A549 (cell line): Measurements from ENCODE around the gene SCARB2. TPM values are rescaled to one million over a fixed set of nuclear protein-coding genes. Genes with fewer than 3 reads are reported as not detected.

Experiments
- ATAC-seq, 2 experiments: fragments of 200-7000 bp in 1 of 2; fragments of >200 bp in 1 of 2; cut with Nextera tagmentation in 1 of 2; cut with Tn5 transposase in 1 of 2; 3 replicates each; pipeline versions ENCODE4 v1.8.0 to v1.9.1; 2018 to 2020; ENCODE audit warnings: mild to moderate bottlenecking in 1 of 2, moderate library complexity in 1 of 2
- CTCF ChIA-PET: fragments of 300-600 bp; sonication (Branson Sonifier 250); formaldehyde crosslinking; extraction: SDS; loops from one replicate; lab custom pipeline; 2021; ENCODE audit warnings: antibody characterized with exemption, inconsistent platforms; lab: Yijun Ruan, JAX
- POLR2A ChIA-PET: fragments of 350-600 bp; formaldehyde crosslinking; extraction: SDS; loops from one replicate; lab custom pipeline; 2021; ENCODE audit warnings: antibody characterized with exemption, inconsistent platforms; lab: Yijun Ruan, JAX
- DNase-seq, 2 experiments: peaks; one replicate each; pipeline versions ENCODE4 v3.0.0 to v3.0.0-alpha.2; 2011 to 2016; ENCODE audit warnings: low read depth in 1 of 2, low spot score in 1 of 2
- FAIRE-seq: peaks from 2 replicates; lab custom pipeline; 2011; peaks lifted over from hg19 to GRCh38; lab: Jason Lieb, UNC
- H3K27ac ChIP-seq, 2 experiments: fragments of >200 bp; sonication (Bioruptor Twin); formaldehyde crosslinking; 3 replicates each; pipeline ENCODE4 v1.5.1; 2016 to 2017
- H3K4me1 ChIP-seq: fragments of >200 bp; sonication (Bioruptor Twin); formaldehyde crosslinking; 3 replicates; pipeline ENCODE4 v1.6.1; 2016
- H3K4me2 ChIP-seq: fragments of >200 bp; sonication (Bioruptor Twin); formaldehyde crosslinking; 3 replicates; pipeline ENCODE4 v1.6.1; 2016
- H3K4me3 ChIP-seq: fragments of >200 bp; sonication (Bioruptor Twin); formaldehyde crosslinking; 3 replicates; pipeline ENCODE4 v1.5.1; 2016
- H3K9me3 ChIP-seq: fragments of >200 bp; sonication (Bioruptor Twin); formaldehyde crosslinking; 3 replicates; pipeline ENCODE4 v1.6.1; 2016
- BHLHE40 ChIP-seq: IDR thresholded peaks from 2 replicates; pipeline ENCODE4 v1.6.1; 2012; ENCODE audit warnings: low read depth, low read length, inconsistent platforms
- CEBPB ChIP-seq, 2 experiments: fragments of >200 bp in 1 of 2; sonication (Bioruptor Twin) in 1 of 2; formaldehyde crosslinking in 1 of 2; IDR thresholded peaks; 2 replicates each; pipeline ENCODE4 v1.6.1; 2012 to 2016
- EHMT2 ChIP-seq: fragments of 200-600 bp; sonication (generic); IDR thresholded peaks from 2 replicates; pipeline ENCODE4 v1.6.1; 2016; ENCODE audit warnings: antibody characterized with exemption, low read depth, mild to moderate bottlenecking, moderate library complexity
- EP300 ChIP-seq, 2 experiments: fragments of >200 bp; sonication (Bioruptor Twin); formaldehyde crosslinking; IDR thresholded peaks; 2 replicates in 1 of 2; 3 replicates in 1 of 2; pipeline ENCODE4 v1.6.1; 2016 to 2017
- FOSB ChIP-seq: fragments of 250-450 bp; sonication (Bioruptor Pico); IDR thresholded peaks from 2 replicates; pipeline ENCODE4 v1.5.0; 2020; ENCODE audit warnings: mild to moderate bottlenecking, moderate library complexity
- HOXB13 ChIP-seq: fragments of 250-450 bp; sonication (Bioruptor Pico); IDR thresholded peaks from 2 replicates; pipeline ENCODE4 v1.5.0; 2020; ENCODE audit warnings: low read depth, mild to moderate bottlenecking, moderate library complexity
- HOXB5 ChIP-seq: fragments of 250-450 bp; sonication (Bioruptor Pico); IDR thresholded peaks from 2 replicates; pipeline ENCODE4 v1.5.0; 2020; ENCODE audit warnings: mild to moderate bottlenecking, moderate library complexity
- NR3C1 ChIP-seq: fragments of >200 bp; sonication (Bioruptor Twin); formaldehyde crosslinking; IDR thresholded peaks from 3 replicates; pipeline ENCODE4 v1.6.1; 2017
- POLR2A ChIP-seq: IDR thresholded peaks from 2 replicates; pipeline ENCODE4 v1.6.1; 2012; ENCODE audit warnings: mild to moderate bottlenecking, low read length
- RARB ChIP-seq: fragments of 250-450 bp; sonication (Bioruptor Pico); IDR thresholded peaks from 2 replicates; pipeline ENCODE4 v1.8.0; 2021; ENCODE audit warnings: mild to moderate bottlenecking, moderate library complexity
- RFX5 ChIP-seq: fragments of 450-650 bp; IDR thresholded peaks from 2 replicates; pipeline ENCODE4 v1.7.1; 2014; ENCODE audit warnings: antibody characterized with exemption, mild to moderate bottlenecking, moderate library complexity
- TFCP2L1 ChIP-seq: fragments of 250-450 bp; sonication (Bioruptor Pico); IDR thresholded peaks from 2 replicates; pipeline ENCODE4 v1.5.0; 2021; ENCODE audit warnings: mild to moderate bottlenecking
- ZFP36 ChIP-seq: fragments of 450-650 bp; IDR thresholded peaks from 2 replicates; pipeline ENCODE4 v1.6.1; 2014; ENCODE audit warnings: borderline replicate concordance; ENCODE audit not compliant: partially characterized antibody
- ZNF302 ChIP-seq: fragments of 250-450 bp; sonication (Bioruptor Pico); IDR thresholded peaks from 2 replicates; pipeline ENCODE4 v1.9.0; 2021; ENCODE audit warnings: inconsistent platforms, mild to moderate bottlenecking, moderate library complexity
- WGBS: methylation state at CpG from one replicate; pipeline ENCODE4 v1.1.6; 2017; ENCODE audit errors: missing lambda C conversion rate; 5-methylcytosine and 5-hydroxymethylcytosine counted together
- polyA plus RNA-seq, 4 experiments: library from polyadenylated mRNA; depleted of rRNA in 3 of 4; stranded (reverse); fragments of >200 nt; fragmentation: RNase III in 1 of 4; extraction: RNeasy Plus Mini Kit Qiagen cat#74134 plus additional on column Dnase treatment in 1 of 4; gene quantifications; 2 replicates in 3 of 4; 3 replicates in 1 of 4; pipeline ENCODE4 v1.2.3, GENCODE V29; 2011 to 2017
- TF ChIP-seq, protein P1 (sequence below): fragments of 150-350 bp; IDR thresholded peaks from 2 replicates; pipeline ENCODE4 v1.6.1; 2014; ENCODE audit warnings: low read depth, mild to moderate bottlenecking, low read length
- TF ChIP-seq, protein P2 (sequence below): IDR thresholded peaks from 2 replicates; pipeline ENCODE4 v1.6.1; 2012; ENCODE audit warnings: low read depth, borderline replicate concordance
- TF ChIP-seq, protein P3 (sequence below): fragments of 250-450 bp; sonication (Bioruptor Pico); IDR thresholded peaks from 2 replicates; pipeline ENCODE4 v1.5.0; 2020; ENCODE audit warnings: low read depth, mild to moderate bottlenecking, moderate library complexity
- TF ChIP-seq, protein P4 (sequence below): IDR thresholded peaks from 2 replicates; pipeline ENCODE4 v1.6.1; 2012
- TF ChIP-seq, protein P5 (sequence below): fragments of 200-600 bp; sonication (generic); IDR thresholded peaks from 2 replicates; pipeline ENCODE4 v1.6.1; 2016; ENCODE audit warnings: antibody characterized with exemption, mild to moderate bottlenecking, moderate library complexity

SCARB2 gene
- polyA plus RNA-seq, 2 of the 4 experiments (the other 2 are of a cell fraction): 47.2 to 65.4 TPM

DNA sequence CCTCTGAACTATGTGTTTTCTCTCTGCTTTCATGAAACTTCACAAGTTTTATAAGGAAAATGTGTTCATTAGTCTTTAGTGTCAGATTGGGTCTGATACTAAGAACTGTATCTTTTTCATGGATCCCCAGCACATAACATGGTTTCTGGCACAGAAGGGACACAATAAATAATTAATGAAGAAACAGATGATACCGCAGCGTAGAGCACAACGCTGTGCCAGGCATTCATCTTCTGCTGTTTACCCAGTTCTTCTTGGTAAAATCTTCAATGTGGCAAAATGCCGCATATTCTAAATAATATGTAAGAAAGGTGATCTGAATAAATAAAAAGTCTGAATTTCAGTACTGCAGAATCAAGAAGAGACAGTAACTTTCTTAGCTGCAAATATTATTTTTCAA is 12.3 kb downstream of the SCARB2 start (continued):
- no peak for TF ChIP-seq EP300 (IDR thresholded peaks at IDR 0.05)
- TF ChIP-seq, all 56 proteins: peak for 0

DNA sequence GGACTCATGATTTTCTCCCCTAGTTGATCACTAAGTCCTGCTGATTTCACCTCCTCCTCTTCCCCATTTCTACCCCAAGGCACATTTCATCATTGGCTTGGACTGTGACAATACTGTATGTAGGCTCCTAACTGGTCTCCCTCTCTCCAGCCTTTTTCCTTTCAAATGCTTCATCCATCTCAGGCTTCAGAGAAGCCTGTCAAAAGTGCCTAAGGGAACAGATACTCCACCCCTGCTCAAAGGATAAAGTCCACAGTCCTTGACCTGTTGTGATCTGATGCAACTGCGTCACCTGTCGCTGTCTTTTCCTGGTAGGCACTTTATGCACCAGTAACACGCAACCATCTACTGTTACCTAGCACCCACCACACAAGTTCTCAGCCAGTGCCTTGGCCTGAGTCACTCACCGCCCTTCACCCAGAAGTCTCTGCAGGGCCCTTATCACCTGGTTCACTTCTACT is 12.8 kb downstream of the SCARB2 start:
- 89% methylated on average over 4 of the region's 4 CpGs for WGBS
- H3K4me1 ChIP-seq: peaks cover 27% of the 10 kb centered on the region
- TF ChIP-seq, protein P1, sequence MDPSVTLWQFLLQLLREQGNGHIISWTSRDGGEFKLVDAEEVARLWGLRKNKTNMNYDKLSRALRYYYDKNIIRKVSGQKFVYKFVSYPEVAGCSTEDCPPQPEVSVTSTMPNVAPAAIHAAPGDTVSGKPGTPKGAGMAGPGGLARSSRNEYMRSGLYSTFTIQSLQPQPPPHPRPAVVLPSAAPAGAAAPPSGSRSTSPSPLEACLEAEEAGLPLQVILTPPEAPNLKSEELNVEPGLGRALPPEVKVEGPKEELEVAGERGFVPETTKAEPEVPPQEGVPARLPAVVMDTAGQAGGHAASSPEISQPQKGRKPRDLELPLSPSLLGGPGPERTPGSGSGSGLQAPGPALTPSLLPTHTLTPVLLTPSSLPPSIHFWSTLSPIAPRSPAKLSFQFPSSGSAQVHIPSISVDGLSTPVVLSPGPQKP: no peak
- TF ChIP-seq, protein P2, sequence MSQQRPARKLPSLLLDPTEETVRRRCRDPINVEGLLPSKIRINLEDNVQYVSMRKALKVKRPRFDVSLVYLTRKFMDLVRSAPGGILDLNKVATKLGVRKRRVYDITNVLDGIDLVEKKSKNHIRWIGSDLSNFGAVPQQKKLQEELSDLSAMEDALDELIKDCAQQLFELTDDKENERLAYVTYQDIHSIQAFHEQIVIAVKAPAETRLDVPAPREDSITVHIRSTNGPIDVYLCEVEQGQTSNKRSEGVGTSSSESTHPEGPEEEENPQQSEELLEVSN: no peak
- TF ChIP-seq POLR2A: no peak
- TF ChIP-seq, protein P3, sequence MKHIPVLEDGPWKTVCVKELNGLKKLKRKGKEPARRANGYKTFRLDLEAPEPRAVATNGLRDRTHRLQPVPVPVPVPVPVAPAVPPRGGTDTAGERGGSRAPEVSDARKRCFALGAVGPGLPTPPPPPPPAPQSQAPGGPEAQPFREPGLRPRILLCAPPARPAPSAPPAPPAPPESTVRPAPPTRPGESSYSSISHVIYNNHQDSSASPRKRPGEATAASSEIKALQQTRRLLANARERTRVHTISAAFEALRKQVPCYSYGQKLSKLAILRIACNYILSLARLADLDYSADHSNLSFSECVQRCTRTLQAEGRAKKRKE (CRISPR knock-in tag): no peak
- no peak for TF ChIP-seq NR3C1
- no peak for TF ChIP-seq ZFP36
- no peak for TF ChIP-seq HOXB5
- TF ChIP-seq RFX5: no peak
- H3K9me3 ChIP-seq: no peaks in the 10 kb centered on the region
- no peak for DNase-seq
- ATAC-seq: no peak
- no peak for FAIRE-seq
- H3K27ac ChIP-seq: no peak overlapping the region
- CTCF ChIA-PET: interaction anchor here (1.1 to 1.9 kb wide), 2 partner anchors 9 to 21 kb away, joined by 4 to 8 read pairs; no protein-coding TSS in a partner anchor
- POLR2A ChIA-PET: no interaction called here
- no peak overlapping the region for H3K4me2 ChIP-seq
- no peak overlapping the region for H3K4me3 ChIP-seq

DNA sequence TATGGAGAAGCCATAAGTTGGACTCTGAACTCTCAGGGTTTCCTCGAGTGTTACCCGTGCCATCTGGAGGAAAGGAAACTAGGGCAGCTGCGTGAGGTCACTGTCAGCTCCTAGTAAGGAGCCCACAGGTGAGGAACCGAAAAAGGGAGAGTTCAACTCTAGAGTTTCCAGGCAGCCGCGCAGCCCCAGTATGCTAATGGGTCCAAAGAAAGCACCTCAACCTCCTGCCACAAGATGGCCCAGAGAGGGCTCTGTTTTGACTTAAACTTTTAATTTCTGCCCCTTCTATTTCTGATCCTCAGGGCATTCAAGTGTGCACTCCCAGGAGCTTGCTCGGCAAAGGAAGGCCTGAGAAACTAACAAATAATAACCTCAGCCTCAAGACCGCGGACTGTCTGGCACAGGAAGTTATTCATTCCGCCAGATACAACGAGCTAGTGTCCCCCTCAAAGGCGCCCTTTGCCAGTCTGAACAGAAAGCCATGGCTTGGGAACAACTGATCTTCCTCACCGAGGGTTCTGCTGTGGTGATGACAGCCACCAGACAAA is 13.9 kb downstream of the SCARB2 start:
- FAIRE-seq: no peak
- TF ChIP-seq RARB (CRISPR knock-in tag): no peak
- TF ChIP-seq, protein P2: no peak
- no peak for TF ChIP-seq TFCP2L1 (CRISPR knock-in tag)
- TF ChIP-seq ZNF302 (CRISPR knock-in tag): no peak
- TF ChIP-seq, protein P4, sequence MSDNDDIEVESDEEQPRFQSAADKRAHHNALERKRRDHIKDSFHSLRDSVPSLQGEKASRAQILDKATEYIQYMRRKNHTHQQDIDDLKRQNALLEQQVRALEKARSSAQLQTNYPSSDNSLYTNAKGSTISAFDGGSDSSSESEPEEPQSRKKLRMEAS: no peak
- no peak overlapping the region for H3K4me3 ChIP-seq
- H3K4me2 ChIP-seq: no peak overlapping the region
- no peak for DNase-seq
- CTCF ChIA-PET: interaction anchor here (1.1 to 1.9 kb wide), 4 partner anchors 10 to 20 kb away, joined by 4 to 8 read pairs (median 6); no protein-coding TSS in a partner anchor
- no peaks in the 10 kb centered on the region for H3K9me3 ChIP-seq
- H3K27ac ChIP-seq: no peak overlapping the region
- whole genome bisulfite sequencing: 92% methylated on average over 11 of the region's 13 CpGs
- ATAC-seq: no peak
- peaks cover 33% of the 10 kb centered on the region for H3K4me1 ChIP-seq
- POLR2A ChIA-PET: no interaction called here

DNA sequence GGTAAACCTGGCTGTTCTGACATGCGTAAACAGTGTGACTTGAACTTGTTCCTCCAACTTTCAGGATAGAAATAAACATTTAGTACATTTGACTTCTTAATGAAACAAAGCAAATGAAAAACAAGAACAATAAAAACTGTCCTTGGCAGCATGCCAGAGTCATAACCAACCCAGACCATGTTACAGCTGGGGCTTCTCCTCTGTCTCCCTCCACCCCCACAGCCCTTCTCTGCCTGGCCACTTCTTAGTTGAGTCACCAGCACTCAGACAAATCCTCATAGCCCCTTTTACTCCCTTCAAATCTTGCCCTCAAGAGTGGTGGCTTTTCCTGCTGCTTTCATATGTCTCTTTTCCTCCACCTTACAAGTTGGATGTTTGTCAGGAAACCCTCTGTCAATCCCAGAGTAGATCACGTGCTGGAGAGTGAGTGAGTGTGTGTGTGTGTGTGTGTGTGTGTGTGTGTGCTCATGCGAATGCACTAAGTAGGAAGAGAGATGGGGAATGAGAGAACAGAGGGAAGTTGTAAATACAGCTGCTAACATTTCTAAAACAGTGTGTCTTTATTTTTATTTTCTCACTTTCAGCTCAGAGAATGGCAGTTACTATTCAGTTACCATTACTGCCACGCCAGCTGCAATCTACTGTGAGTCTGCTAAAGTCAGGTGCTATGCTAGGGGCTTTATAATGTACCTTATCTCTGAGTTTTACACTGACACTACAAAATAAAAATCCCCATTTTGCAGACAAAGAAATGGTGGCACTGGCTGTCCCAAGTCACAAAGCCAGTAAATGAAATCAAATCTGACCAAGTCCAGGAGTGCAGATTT is 15.0 kb downstream of the SCARB2 start:
- H3K4me1 ChIP-seq: peaks cover 43% of the 10 kb centered on the region
- H3K9me3 ChIP-seq: no peaks in the 10 kb centered on the region
- peak; percentile 45 to 54; a peak in 1 of 6 replicates for ATAC-seq
- H3K4me3 ChIP-seq: no peak overlapping the region
- H3K4me2 ChIP-seq: peak overlapping the region; percentile 51
- peak overlapping the region in 1 of 2 experiments; percentile 40; a peak in 2 of 6 replicates for H3K27ac ChIP-seq
- ChIA-PET POLR2A (interaction anchor here (0.6 kb wide), 1 partner anchor 751 kb away, joined by 3 read pairs; no protein-coding TSS in a partner anchor), CTCF (interaction anchor here (1.7 kb wide), 2 partner anchors 18 to 19 kb away, joined by 6 to 7 read pairs; no protein-coding TSS in a partner anchor)
- FAIRE-seq: no peak
- 91% methylated on average over 4 of the region's 4 CpGs for WGBS
- DNase-seq: peak in 1 of 2 experiments; percentile 12
- TF ChIP-seq, protein P5, sequence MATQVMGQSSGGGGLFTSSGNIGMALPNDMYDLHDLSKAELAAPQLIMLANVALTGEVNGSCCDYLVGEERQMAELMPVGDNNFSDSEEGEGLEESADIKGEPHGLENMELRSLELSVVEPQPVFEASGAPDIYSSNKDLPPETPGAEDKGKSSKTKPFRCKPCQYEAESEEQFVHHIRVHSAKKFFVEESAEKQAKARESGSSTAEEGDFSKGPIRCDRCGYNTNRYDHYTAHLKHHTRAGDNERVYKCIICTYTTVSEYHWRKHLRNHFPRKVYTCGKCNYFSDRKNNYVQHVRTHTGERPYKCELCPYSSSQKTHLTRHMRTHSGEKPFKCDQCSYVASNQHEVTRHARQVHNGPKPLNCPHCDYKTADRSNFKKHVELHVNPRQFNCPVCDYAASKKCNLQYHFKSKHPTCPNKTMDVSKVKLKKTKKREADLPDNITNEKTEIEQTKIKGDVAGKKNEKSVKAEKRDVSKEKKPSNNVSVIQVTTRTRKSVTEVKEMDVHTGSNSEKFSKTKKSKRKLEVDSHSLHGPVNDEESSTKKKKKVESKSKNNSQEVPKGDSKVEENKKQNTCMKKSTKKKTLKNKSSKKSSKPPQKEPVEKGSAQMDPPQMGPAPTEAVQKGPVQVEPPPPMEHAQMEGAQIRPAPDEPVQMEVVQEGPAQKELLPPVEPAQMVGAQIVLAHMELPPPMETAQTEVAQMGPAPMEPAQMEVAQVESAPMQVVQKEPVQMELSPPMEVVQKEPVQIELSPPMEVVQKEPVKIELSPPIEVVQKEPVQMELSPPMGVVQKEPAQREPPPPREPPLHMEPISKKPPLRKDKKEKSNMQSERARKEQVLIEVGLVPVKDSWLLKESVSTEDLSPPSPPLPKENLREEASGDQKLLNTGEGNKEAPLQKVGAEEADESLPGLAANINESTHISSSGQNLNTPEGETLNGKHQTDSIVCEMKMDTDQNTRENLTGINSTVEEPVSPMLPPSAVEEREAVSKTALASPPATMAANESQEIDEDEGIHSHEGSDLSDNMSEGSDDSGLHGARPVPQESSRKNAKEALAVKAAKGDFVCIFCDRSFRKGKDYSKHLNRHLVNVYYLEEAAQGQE: no peak
- TF ChIP-seq CEBPB (IDR thresholded peaks at IDR 0.05): no peak
- no peak for TF ChIP-seq HOXB13
- TF ChIP-seq POLR2A: no peak
- no peak for TF ChIP-seq EHMT2
- no peak for TF ChIP-seq FOSB (CRISPR knock-in tag)
- no peak for TF ChIP-seq BHLHE40
